T-helper 9 cell (primary cell): Measurements from ENCODE around the gene SLC39A10.

Experiments
- DNase-seq: peaks from one replicate; pipeline ENCODE4 v3.0.0-alpha.2; 2020

SLC39A10 gene

GRCh38 chr2:195733831-195734230 lies 76.8 kb downstream of the SLC39A10 start:
- no peak for DNase-seq

DNA sequence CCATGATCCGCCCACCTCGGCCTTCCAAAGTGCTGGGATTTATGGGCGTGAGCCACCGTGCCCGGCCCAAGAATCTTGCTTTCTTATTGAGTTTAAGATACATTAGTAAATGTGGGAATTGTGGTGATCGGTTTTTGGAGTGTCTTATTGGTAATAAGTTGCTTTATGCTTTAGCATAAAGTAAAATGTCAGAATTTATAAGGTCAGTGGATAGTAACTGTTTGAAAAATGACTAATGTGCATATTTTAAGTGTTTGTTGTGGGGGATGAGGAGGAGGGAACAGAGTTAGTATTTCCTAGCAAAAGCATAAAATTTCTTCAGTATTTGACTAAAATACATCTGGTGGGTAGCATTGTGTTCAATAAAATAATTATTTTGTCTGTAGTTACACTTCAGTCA lies 77.4 kb downstream of the SLC39A10 start:
- DNase-seq, result no peak

- DNase-seq, result no peak
Observed at GRCh38 chr2:195734931-195735330, 77.9 kb downstream of the SLC39A10 start.

- no peak for DNase-seq
Observed at GRCh38 chr2:195735347-195735746, 78.3 kb downstream of the SLC39A10 start.

GRCh38 chr2:195737511-195738325 lies 80.7 kb downstream of the SLC39A10 start:
- no peak for DNase-seq

GRCh38 chr2:195741191-195741590 lies 84.2 kb downstream of the SLC39A10 start:
- DNase-seq, result no peak

DNA sequence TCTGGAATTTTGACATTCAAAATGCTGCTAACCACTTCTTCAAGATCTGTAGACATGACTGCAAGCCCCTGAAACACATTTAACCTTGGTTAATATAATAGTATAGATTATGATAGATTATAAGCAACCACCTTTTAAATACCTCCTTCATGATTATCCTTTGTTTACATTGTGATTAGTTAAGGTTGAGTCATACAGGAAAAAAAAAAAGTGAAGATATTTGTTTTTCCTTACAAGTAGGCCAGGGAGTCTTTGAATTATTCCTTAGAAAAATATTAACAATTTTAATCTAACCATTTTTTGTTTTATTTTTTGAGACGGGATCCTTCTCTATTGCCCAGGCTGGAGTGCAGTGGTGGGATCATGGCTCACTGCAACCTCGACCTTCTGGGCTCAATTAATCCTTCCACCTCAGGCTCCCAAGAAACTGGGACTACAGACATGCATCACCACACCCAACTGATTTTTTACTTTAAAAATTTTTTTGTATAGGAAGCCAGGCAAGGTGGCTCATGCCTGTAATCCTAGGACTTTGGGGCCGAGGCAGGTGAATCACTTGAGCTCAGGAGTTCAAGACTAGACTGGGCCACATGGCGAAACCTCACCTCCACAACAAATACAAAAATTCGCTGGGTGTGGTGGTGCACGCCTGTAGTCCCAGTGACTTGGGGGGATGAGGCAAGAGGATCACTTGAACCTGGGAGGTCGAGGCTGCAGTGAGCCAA lies 99.4 kb downstream of the SLC39A10 start:
- DNase-seq, result no peak

- DNase-seq, result no peak
Observed at GRCh38 chr2:195758846-195759245, 101.8 kb downstream of the SLC39A10 start.

DNA sequence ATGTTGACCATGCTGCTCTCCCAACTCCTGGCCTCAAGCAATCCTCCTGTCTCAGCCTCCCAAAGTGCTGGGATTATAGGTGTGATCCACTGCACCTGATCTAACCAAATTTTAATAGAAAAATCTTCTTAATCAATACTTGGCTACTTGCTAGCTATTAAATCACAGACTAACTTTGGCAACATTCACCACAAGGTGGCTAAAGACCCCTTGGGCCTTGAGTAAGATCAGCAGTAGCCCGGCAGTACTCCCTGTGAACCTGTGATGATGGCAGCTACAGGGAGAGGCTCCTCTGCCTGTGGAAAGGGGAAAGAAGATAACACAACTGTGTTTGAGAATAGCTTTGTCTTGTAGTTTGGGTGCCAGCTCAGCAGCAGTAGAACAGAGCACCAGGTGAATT lies 102.9 kb downstream of the SLC39A10 start:
- DNase-seq, result no peak

GRCh38 chr2:195763866-195764265 lies 106.8 kb downstream of the SLC39A10 start:
- no peak for DNase-seq

- DNase-seq, result no peak
Observed at GRCh38 chr2:195766691-195767090, 109.7 kb downstream of the SLC39A10 start.

GRCh38 chr2:195768431-195768830 lies 111.4 kb downstream of the SLC39A10 start:
- no peak for DNase-seq

GRCh38 chr2:195769975-195770374 lies 112.9 kb downstream of the SLC39A10 start:
- no peak for DNase-seq

- DNase-seq, result no peak
Observed at GRCh38 chr2:195779491-195779890, 122.5 kb downstream of the SLC39A10 start.

DNA sequence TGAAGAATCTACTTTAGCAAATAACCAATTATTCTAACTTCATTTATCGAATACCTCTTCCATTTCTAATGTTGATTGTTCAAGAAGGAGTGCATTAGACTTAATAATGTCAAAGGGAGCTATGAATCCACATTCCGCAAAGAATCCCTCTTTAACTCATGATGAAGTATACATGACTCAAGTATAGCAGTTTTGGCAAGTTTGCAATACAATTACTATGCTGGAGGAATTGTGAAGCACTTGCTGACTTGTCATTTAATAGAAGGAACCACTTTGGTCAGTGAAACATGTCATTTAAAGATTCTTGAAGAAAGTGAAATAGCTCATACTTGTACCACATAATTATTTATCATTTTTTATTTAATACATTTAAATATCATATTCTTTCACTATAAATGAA lies 125.1 kb downstream of the SLC39A10 start:
- DNase-seq, result no peak
